Heart right ventricle (tissue), 16 donors: Measurements from ENCODE around the gene ITGAX. TPM values are rescaled to one million over a fixed set of nuclear protein-coding genes. Genes with fewer than 3 reads are reported as not detected.

Experiments
- ATAC-seq, 8 donors: fragments of 200-7000 bp; cut with Tn5 transposase; one replicate each; pipeline ENCODE4 v1.9.1; 2020; ENCODE audit warnings: mild to moderate bottlenecking in 8 of 8, moderate library complexity in 8 of 8, moderate number of reproducible peaks in 1 of 8
- DNase-seq, 2 donors: peaks; one replicate each; pipeline ENCODE4 v3.0.0-alpha.2; 2020
- H3K27ac ChIP-seq, 10 donors: fragments of 200-600 bp; sonication (generic) in 2 of 10; one replicate each; pipeline versions ENCODE4 v1.5.0 to v1.8.0; 2020 to 2022; ENCODE audit warnings: mild to moderate bottlenecking in 3 of 10
- H3K27me3 ChIP-seq, 7 donors: fragments of 200-600 bp; one replicate each; pipeline ENCODE4 v1.8.0; 2021 to 2022; ENCODE audit warnings: mild to moderate bottlenecking in 2 of 7
- H3K36me3 ChIP-seq, 9 donors: fragments of 200-600 bp; sonication (generic) in 1 of 9; one replicate each; pipeline versions ENCODE4 v1.5.0 to v1.8.0; 2020 to 2022; ENCODE audit warnings: mild to moderate bottlenecking in 2 of 9
- H3K4me1 ChIP-seq, 9 donors: fragments of 200-600 bp; sonication (generic) in 1 of 9; one replicate each; pipeline versions ENCODE4 v1.5.0 to v1.8.0; 2020 to 2022; ENCODE audit warnings: mild to moderate bottlenecking in 4 of 9
- H3K4me3 ChIP-seq, 10 donors: fragments of 200-600 bp; sonication (generic) in 2 of 10; one replicate each; pipeline versions ENCODE4 v1.5.0 to v1.8.0; 2020 to 2022; ENCODE audit warnings: mild to moderate bottlenecking in 7 of 10, moderate library complexity in 2 of 10
- H3K9me3 ChIP-seq, 11 donors: fragments of 200-600 bp in 10 of 11; sonication (generic) in 2 of 11; one replicate each; pipeline versions ENCODE4 v1.5.0 to v1.8.0; 2013 to 2022; ENCODE audit warnings: mild to moderate bottlenecking in 2 of 11, control low read depth in 1 of 11, moderate library complexity in 1 of 11
- CTCF ChIP-seq, 9 donors: fragments of 200-600 bp; sonication (generic) in 2 of 9; IDR thresholded peaks; one replicate each; pipeline versions ENCODE4 v1.5.0 to v1.8.0; 2021 to 2022; ENCODE audit warnings: antibody characterized with exemption in 9 of 9, mild to moderate bottlenecking in 5 of 9, moderate library complexity in 1 of 9
- WGBS, 2 donors: extraction: QIAGEN DNeasy Blood & Tissue Kit; methylation state at CpG; one replicate each; pipeline ENCODE4 v1.1.7; 2013; ENCODE audit warnings: inconsistent platforms in 1 of 2; 5-methylcytosine and 5-hydroxymethylcytosine counted together
- intact Hi-C, 10 donors: fragments of 100-400 bp; cut with DNase I; formaldehyde crosslinking; loops; one replicate each; pipeline versions ENCODE4 v1.11.1 to v1.14.2; 2022
- polyA plus RNA-seq, 2 donors: library from polyadenylated mRNA; stranded (reverse); fragments of 200-250 nt; gene quantifications; one replicate each; pipeline ENCODE4 v1.2.3, GENCODE V29; 2013
- total RNA-seq, 10 donors: library from RNA; stranded (reverse); fragmentation: NEBNext Ultra II Directional in 3 of 10; extraction: Animal tissue kit (Norgen Biotek cat#: 25700) in 3 of 10; gene quantifications; one replicate each; pipeline versions ENCODE4 v1.2.1 to v1.2.4, GENCODE V29; 2021 to 2023
- donor health status: Arrhythmogenic right ventricular cardiomyopathy.
- donor health status: ischemic (EF 13 %, LVEDD 7.1; RV severe dilation, severe dysfunction).
- donor health status: healthy with polysubstance abuse.
- donor health status: DM: no; HTN: yes; CAD: no.
- donor health status: DM: no; HTN: no; CAD: no.
- donor health status: ischemic (EF 25% LVEDD 6.9; RV normal size, moderate dysfunction).
- donor health status: ischemic (EF 25% LVEDD 5.7; RV mildly dilated, moderate dysfunction).
- donor health status: healthy.
- donor health status: DM: yes; HTN: yes; CAD: no.
- donor health status: Ischemic cardiomyopathy.
- donor health status: ischemic (EF 35%, LVEDD 5.7; RV mildly dilated, moderate dysfunction).
- donor health status: nonischemic (EF 11% LVEDD 7.7; RV severe dilation, severe dysfunction).
- donor health status: DM: yes; HTN: yes; CAD: no.
- donor health status: PGD.
- donor health status: ischemic (EF 29% LVEDD 5.4; RV normal size, mild dysfunction).
- donor health status: nonischemic (EF 23%, LVEDD 6.1; RV moderate dilation, normal function).

ITGAX gene
- total and polyA plus RNA-seq, 12 donors, result 0.79 to 18.5 (median 1.9) TPM

GRCh38 chr16:31350275-31351005 lies 4.5 kb upstream of the ITGAX start:
- Histone ChIP-seq H3K36me3 (no peaks in the 10 kb centered on the region), H3K4me3 (no peak overlapping the region), H3K4me1 (peaks cover 0 to 47% (median 0%) of the 10 kb centered on the region in 9 donors), H3K27ac (peak overlapping the region in 1 of 10 donors; percentile 93), H3K27me3 (peaks cover 0 to 16% (median 0%) of the 10 kb centered on the region in 7 donors), H3K9me3 (no peaks in the 10 kb centered on the region)
- peak in 2 of 8 donors; percentile 33 to 46 for ATAC-seq
- intact Hi-C loops, result no loop called here
- DNase-seq, result no peak
- no peak for TF ChIP-seq CTCF (IDR thresholded peaks at IDR 0.05)
- 76 to 79% methylated on average over 12 of the region's 12 CpGs for WGBS, 2 donors

DNA sequence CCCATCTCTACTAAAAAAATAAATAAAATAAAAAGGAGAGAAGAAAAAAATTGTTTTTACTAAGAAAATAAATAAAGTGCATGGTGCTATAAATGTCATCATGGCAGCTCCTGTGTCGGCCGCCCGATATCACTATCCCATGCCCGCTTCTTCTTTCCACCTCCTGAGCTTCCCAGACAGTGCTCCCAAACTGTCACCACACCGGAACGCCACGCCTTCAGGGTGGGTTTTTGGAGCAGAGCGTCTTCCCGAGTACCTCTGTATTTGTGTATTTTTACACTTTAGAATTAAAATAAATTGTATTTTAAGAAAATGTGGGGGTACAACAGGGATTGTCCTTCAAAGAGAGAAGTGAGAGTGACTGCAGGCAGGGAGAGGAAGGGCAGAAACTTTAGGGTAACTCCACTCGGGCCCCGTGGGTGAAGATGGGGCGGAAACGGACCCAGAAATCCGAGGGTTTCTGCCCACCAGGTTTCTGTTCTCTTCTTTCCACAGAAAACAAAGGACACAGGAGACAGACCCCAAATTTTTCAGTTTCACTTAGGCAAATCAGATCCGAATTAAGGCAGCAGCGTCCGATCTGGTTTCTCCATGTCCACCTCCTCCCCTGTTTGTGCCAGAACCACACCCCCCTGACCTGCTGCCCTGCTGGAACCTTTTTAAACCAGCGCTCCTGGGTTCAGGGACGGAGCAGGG lies 3.6 kb upstream of the ITGAX start:
- DNase-seq (no peak), ATAC-seq (no peak)
- WGBS, 2 donors, result 72 to 82% methylated on average over 19 of the region's 19 CpGs
- intact Hi-C loops, result no loop called here
- TF ChIP-seq CTCF (IDR thresholded peaks at IDR 0.05), result no peak
- Histone ChIP-seq H3K36me3 (no peaks in the 10 kb centered on the region), H3K4me3 (peak overlapping the region in 1 of 10 donors; percentile 21), H3K27me3 (peaks cover 0 to 16% (median 0%) of the 10 kb centered on the region in 7 donors), H3K9me3 (no peaks in the 10 kb centered on the region), H3K4me1 (peaks cover 0 to 49% (median 0%) of the 10 kb centered on the region in 9 donors), H3K27ac (peak overlapping the region in 5 of 10 donors; percentile 28 to 93 (median 53))

GRCh38 chr16:31351942-31352325 lies 3.0 kb upstream of the ITGAX start:
- 40 to 49% methylated on average over 6 of the region's 6 CpGs for WGBS, 2 donors
- DNase-seq, result no peak
- no peak for TF ChIP-seq CTCF (IDR thresholded peaks at IDR 0.05)
- peak in 6 of 8 donors; percentile 32 to 58 (median 40) for ATAC-seq
- H3K27ac ChIP-seq, result peak overlapping the region in 5 of 10 donors; percentile 51 to 93 (median 53)
- intact Hi-C loops, result no loop called here
- peaks cover 0 to 50% (median under 1%) of the 10 kb centered on the region in 9 donors for H3K4me1 ChIP-seq
- no peaks in the 10 kb centered on the region for H3K9me3 ChIP-seq
- H3K27me3 ChIP-seq, result peaks cover 0 to 16% (median 0%) of the 10 kb centered on the region in 7 donors
- peak overlapping the region in 1 of 10 donors; percentile 21 for H3K4me3 ChIP-seq
- H3K36me3 ChIP-seq, result no peaks in the 10 kb centered on the region

- WGBS, 2 donors, result 84% methylated on average over 22 of the region's 22 CpGs
- Histone ChIP-seq H3K27me3 (peaks cover 0 to 16% (median 0%) of the 10 kb centered on the region in 7 donors), H3K27ac (peak overlapping the region in 5 of 10 donors; percentile 53 to 93 (median 60)), H3K9me3 (no peaks in the 10 kb centered on the region), H3K4me3 (no peak overlapping the region), H3K4me1 (peaks cover 0 to 56% (median 6%) of the 10 kb centered on the region in 9 donors), H3K36me3 (no peaks in the 10 kb centered on the region)
- no peak for TF ChIP-seq CTCF (IDR thresholded peaks at IDR 0.05)
- DNase-seq (no peak), ATAC-seq (peak; percentile 41 to 75 (median 61))
- intact Hi-C loops, result no loop called here
Measured at GRCh38 chr16:31352376-31353115, 2.4 kb upstream of the ITGAX start.
